Posterior vena cava (tissue), 2 donors: Measurements from ENCODE around the gene ANKMY1. TPM values are rescaled to one million over a fixed set of nuclear protein-coding genes. Genes with fewer than 3 reads are reported as not detected.
"Not testable (repeated sequence)": the region's sequence is repeated elsewhere in the genome, so short reads cannot be mapped to it uniquely, and the experiment has no call there.

ENCODE experiments used
- DNase-seq: peaks from one replicate; pipeline ENCODE4 v3.0.0-alpha.2; 2020; ENCODE audit warnings: low spot score
- intact Hi-C, 2 donors: fragments of 100-400 bp; cut with DNase I; formaldehyde crosslinking; loops; one replicate each; pipeline versions ENCODE4 v1.14.1 to v1.14.2; 2022 to 2023
- total RNA-seq, 2 donors: library from RNA; stranded (reverse); fragmentation: NEBNext Ultra II Directional; extraction: Animal tissue kit (Norgen Biotek cat#: 25700); gene quantifications; one replicate each; pipeline ENCODE4 v1.2.1, GENCODE V29; 2021
- donor health status: DM: yes; HTN: yes; CAD: no.
- donor health status: DM: yes; HTN: yes; CAD: no.

ANKMY1 gene
- total RNA-seq, 2 donors from 2014 or later: 7.1 to 12.9 TPM

DNA sequence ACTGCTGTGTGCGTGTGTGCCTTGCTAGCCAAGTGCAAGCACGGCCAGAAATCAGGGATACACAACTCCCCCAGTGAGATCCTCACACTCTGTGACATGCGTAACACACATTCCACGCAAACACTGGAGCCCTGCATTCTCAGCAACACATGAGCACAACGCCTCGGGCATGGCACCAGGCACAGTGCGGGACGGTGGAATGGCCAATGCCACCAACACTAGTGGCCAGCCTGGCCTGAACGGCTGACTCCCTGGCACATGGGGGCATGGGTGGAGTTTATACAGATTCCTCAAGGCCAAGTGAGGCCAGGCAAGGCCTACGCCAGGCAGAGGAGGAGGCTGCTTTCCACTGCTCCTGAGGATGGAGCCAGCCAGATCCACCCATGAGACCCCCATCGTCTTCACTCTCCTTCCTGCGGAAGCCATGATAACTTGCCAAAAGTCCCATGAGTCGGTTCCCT is 56.2 kb downstream of the ANKMY1 start:
- intact Hi-C loops: no loop called here
- DNase-seq: peak; percentile 50

DNA sequence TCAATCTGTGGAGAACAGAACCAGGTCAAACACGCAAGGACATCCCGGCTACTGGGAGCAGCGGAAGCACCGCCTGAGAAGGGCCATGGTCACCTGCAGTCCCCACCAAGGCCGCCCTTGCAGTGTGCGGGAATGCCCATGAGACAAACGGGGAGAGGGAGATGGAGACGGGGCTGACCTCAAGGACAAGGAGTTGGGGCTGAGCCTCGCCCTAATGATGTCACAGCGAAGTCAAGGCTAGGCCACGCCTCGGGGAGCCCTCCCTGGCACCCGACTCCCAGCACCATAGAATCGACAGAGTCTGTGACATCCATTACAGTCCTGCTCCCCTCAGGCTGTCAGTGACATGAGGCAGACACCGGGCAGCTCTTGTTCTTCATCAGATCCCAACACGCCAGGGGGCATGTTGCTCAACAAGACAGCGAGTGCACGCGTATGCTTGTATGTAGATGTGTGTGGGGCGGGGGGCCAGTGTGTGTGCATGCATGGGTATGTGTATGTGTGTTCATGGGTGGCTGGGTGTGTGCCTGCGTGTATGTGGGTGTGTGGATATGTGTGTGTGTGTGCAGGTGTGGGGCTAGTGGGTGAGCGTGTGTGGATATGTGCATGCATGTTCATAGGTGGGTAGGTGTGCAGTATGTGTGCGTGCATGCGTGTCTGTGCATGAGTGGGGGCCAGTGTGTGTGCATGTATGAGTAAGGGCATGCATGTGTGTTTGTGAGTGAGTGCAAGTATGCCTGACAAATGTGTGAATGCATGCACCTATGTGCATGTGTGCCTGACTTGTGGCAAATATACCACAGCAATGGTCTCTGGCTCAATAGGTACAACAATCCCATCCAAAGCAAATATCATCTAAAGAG is 57.0 kb downstream of the ANKMY1 start:
- DNase-seq: peak; percentile 73
- intact Hi-C loops: no loop called here

DNA sequence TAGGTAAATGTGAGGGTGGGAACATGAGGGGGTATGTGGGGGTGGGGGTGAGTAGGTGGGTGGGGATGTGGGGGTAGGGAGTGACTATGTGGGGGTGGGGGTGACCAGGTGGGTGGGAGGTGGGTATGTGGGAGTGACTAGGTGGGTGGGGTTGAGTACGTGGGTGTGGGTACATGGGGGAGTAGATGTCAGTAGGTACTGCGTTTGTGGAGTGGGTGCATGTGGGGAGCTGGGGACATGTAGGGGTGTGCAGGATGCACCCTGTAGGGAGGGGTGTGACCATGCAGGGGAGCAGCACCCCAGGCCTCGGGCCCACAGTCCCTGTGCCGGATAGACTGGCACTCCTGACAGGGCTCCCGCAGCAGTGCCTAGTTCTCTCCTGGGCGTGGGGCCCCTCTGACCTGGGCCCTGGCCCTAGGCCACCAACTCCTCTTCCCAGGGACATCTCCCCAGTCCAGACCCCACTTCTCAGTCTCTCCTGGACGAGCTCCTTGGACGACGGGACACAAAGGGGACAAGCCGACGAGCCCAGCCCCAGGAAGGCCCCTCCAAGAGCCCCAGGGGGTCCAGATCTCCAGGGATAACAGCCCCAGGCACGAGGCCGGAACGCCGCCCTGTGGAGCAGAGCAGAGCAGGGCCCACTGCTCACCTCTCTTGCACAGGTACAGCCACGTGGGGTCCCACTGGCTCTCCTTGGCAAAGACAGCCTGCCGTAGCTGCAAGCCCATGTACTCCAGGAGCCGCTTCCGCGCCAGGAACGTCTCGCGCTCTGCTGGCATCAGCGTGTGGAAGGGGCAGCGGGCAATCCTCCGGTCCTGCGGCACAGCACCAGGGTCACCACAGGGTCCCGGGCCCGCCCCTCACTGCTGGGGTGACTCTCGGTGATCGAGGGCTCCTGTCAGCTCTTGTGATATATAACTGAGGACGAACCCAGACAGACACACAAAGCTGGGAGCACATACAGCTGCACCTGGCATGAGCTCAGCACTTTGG is 58.2 kb downstream of the ANKMY1 start:
- peak; percentile 79 for DNase-seq
- intact Hi-C loops: no loop called here

GRCh38 chr2:240498958-240499260 is 58.9 kb downstream of the ANKMY1 start:
- intact Hi-C loops: no loop called here
- peak; percentile 50 for DNase-seq

- intact Hi-C loops: no loop called here
- peak; percentile 63 for DNase-seq
Measured at GRCh38 chr2:240498171-240498957, 59.4 kb downstream of the ANKMY1 start.

GRCh38 chr2:240497082-240497481 is 60.7 kb downstream of the ANKMY1 start:
- DNase-seq, intact Hi-C loops: not testable (repeated sequence)

DNA sequence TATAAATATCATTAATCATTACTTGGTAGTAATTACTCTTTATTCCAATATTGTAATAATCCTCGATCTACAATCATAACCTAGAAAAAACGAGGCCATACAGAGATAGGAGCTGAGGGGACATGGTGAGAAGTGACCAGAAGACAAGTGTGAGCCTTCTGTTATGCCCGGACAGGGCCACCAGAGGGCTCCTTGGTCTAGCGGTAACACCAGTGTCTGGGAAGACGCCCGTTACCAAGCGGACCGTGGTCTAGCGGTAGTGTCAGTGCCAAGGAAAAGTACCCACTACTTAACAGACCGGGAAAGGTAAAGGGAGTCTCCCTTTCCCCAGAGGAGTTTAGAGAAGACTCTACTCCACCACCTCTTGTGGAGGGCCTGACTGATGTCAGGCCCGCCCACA is 62.8 kb downstream of the ANKMY1 start:
- DNase-seq, intact Hi-C loops: not testable (repeated sequence)

DNA sequence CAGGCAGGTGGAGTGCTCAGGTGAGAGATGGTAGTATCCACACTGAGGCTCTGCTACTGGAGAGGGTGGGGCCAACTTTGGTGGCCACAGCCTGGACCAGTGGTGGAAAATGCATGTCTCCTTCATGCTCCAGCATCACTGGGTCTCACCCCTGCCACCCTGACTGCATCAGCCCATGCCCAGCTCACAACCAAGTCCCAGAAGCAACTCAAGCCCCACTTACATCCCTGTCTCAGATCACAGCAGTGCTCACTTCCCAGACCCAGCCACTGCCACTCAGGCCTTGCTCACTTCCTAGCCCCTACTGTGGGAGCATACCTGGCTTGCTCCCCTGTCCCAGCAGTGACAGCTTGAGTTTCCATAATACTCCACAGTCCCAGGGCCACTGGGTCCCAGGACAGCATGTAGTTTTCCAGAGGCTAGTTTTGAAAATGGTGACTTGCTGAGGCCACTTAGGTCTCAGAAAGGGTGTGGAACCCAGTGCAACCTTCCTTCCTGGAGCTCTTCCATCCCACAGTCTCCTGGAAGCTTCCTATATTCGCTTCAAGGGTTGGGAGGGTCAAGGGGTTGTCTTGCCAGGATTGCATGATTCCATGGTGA is 63.5 kb downstream of the ANKMY1 start:
- peak; percentile 36 for DNase-seq
- intact Hi-C loops: no loop called here

DNA sequence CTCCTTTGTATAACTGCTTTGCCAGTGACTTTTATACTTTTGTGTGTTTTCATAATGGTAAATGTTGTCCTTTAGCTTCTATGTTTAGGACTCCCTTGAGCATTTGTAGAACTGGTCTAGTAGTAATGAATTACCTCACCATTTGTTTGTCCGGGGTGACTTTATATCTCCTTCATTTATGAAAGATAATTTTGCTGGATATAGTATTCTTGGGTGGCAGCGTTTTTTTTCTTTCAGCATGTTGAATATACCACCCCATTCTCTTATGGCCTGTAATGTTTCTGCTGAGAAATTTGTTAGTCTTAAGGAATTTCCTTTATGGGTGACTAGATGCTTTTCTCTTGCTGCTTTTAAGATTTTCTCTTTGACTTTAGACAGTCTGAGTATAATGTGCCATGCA is 66.3 kb downstream of the ANKMY1 start:
- DNase-seq: no peak
- intact Hi-C loops: no loop called here

GRCh38 chr2:240482141-240482540 is 75.6 kb downstream of the ANKMY1 start:
- intact Hi-C loops: no loop called here
- peak; percentile 54 for DNase-seq

GRCh38 chr2:240481720-240482119 is 76.1 kb downstream of the ANKMY1 start:
- intact Hi-C loops: no loop called here
- DNase-seq: peak; percentile 40

GRCh38 chr2:240480834-240481623 is 76.8 kb downstream of the ANKMY1 start:
- intact Hi-C loops: no loop called here
- DNase-seq: peak; percentile 71

- DNase-seq: peak; percentile 35
Measured at GRCh38 chr2:240479111-240479501, 78.7 kb downstream of the ANKMY1 start.

GRCh38 chr2:240478346-240479110 is 79.3 kb downstream of the ANKMY1 start:
- intact Hi-C loops: no loop called here
- peak; percentile 60 for DNase-seq

More at GRCh38 chr2:240479111-240479501, 78.7 kb downstream of the ANKMY1 start:
- intact Hi-C loops: no loop called here

- intact Hi-C loops: no loop called here
- DNase-seq: peak; percentile 45
Measured at GRCh38 chr2:240477916-240478315, 79.9 kb downstream of the ANKMY1 start.

DNA sequence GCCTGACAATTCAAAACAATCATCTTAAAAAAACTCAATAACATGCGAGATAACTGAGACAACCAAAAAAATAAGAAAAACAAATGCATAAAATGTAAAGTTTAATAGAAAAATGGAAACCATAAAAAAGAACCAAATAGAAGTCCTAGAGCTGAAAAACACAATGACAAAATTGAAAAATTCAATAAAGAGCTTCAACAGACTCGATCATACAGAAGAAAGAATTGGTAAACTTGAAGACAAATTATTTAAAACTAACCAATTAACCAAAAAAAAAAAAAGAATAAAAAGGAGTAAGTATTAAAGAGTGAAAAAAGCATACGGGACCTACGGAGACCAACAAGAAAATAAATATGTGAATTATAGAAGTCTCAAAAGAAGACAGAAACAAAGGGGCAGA is 84.6 kb downstream of the ANKMY1 start:
- DNase-seq: no peak
- intact Hi-C loops: no loop called here

DNA sequence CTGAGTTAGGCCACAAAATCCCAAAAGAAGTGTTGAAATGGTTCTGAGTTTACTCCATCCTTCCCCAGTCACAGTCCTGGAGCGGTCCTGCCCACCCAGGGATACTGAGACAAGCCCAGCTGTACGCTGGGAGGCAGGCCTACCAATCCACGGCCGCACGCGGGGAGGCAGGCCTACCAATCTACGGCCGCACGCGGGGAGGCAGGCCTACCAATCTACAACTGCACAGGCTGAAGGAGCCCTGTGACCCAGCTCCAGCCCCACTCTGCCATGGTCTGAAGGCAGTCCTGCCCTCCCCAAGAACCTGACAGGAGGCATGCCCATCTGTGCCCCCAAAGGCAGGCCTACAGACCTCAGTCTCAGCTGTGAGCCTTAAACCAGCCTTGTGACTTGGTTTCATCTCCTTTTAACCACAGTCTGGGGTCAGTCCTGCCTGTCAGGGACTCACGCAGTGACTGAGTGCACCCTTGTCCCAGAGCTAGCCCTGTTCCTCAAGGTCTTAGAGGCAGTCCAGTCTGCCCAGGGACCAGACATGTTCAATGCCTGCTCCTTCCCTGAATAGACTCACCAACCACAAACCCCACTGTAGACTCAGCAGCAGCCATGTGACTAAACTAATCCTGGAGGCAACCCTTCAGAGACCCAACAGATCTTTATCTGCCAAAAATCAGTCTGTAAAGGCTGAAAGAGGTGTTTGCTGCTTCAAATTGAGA is 85.6 kb downstream of the ANKMY1 start:
- peak; percentile 64 for DNase-seq
- intact Hi-C loops: no loop called here
